A549 (cell line): ENCODE results near the gene NRSN2.

ENCODE experiments used
- CTCF ChIP-seq: fragments of >200 bp; sonication (Bioruptor Twin); formaldehyde crosslinking; IDR thresholded peaks from 3 replicates; pipeline ENCODE4 v1.5.1; 2016
- EP300 ChIP-seq, 2 experiments: fragments of >200 bp; sonication (Bioruptor Twin); formaldehyde crosslinking; IDR thresholded peaks; 2 replicates in 1 of 2; 3 replicates in 1 of 2; pipeline ENCODE4 v1.6.1; 2016 to 2017
- GATA3 ChIP-seq: IDR thresholded peaks from 2 replicates; pipeline ENCODE4 v1.6.1; 2012; ENCODE audit warnings: borderline replicate concordance
- NR3C1 ChIP-seq: fragments of >200 bp; sonication (Bioruptor Twin); formaldehyde crosslinking; IDR thresholded peaks from 3 replicates; pipeline ENCODE4 v1.6.1; 2017
- POLR2A ChIP-seq: IDR thresholded peaks from 2 replicates; pipeline ENCODE4 v1.6.1; 2012; ENCODE audit warnings: mild to moderate bottlenecking, low read length
- REST ChIP-seq: fragments of 200-600 bp; sonication (generic); IDR thresholded peaks from 2 replicates; pipeline ENCODE4 v1.6.1; 2016; ENCODE audit warnings: antibody characterized with exemption, mild to moderate bottlenecking, moderate library complexity
- RFX5 ChIP-seq: fragments of 450-650 bp; IDR thresholded peaks from 2 replicates; pipeline ENCODE4 v1.7.1; 2014; ENCODE audit warnings: antibody characterized with exemption, mild to moderate bottlenecking, moderate library complexity

- TF ChIP-seq CTCF, result no peak
- no peak for TF ChIP-seq EP300 (IDR thresholded peaks at IDR 0.05)
- no peak for TF ChIP-seq NR3C1
- TF ChIP-seq POLR2A, result peak; percentile 73
- no peak for TF ChIP-seq REST
- no peak for TF ChIP-seq RFX5
- no peak for TF ChIP-seq GATA3
Measured at GRCh38 chr20:346640-347316, at the start of gene NRSN2.
